ENCODE measurements around the gene BAIAP2L1. TPM values are rescaled to one million over a fixed set of nuclear protein-coding genes. Genes with fewer than 3 reads are reported as not detected.
"Not testable (repeated sequence)": the region's sequence is repeated elsewhere in the genome, so short reads cannot be mapped to it uniquely, and the experiment has no call there.

Gene BAIAP2L1
- total RNA-seq, 1 experiment from 2014 or later: 60.9 TPM

- no peaks in the 10 kb centered on the region for H3K9me3 ChIP-seq
- peaks cover 13% of the 10 kb centered on the region for H3K9me3 Mint-ChIP-seq (ENCODE audit: unreplicated experiment)
- TF ChIP-seq CTCF (IDR thresholded peaks at IDR 0.05; ENCODE audit: insufficient read depth in 1 of 2, low read depth in 1 of 2, low read length in 1 of 2, severe bottlenecking in 1 of 2, unreplicated experiment in 1 of 2): no peak
- peaks cover 6% of the 10 kb centered on the region for H3K36me3 Mint-ChIP-seq (ENCODE audit: insufficient read depth, unreplicated experiment)
- intact Hi-C loops (cut with micrococcal nuclease; ENCODE audit: unreplicated experiment): no loop called here
- ChIA-PET CTCF (interaction anchor here (0.6 kb wide), 1 partner anchor 260 kb away, joined by 6 read pairs; no protein-coding TSS in a partner anchor), POLR2A (no interaction called here)
- H3K4me1 Mint-ChIP-seq (ENCODE audit: low read depth, unreplicated experiment): peaks cover 12% of the 10 kb centered on the region
- H3K4me3 ChIP-seq (ENCODE audit: low read depth, low read length): no peak overlapping the region
- no peaks in the 10 kb centered on the region for H3K27me3 Mint-ChIP-seq (ENCODE audit: insufficient read depth, unreplicated experiment)
- peak; percentile 23 to 47 for DNase-seq
- no peaks in the 10 kb centered on the region for H3K36me3 ChIP-seq (ENCODE audit: control insufficient read depth, insufficient read depth, low read length)
- no TSS peak for BruUV-seq (replicated peaks)
- no peak overlapping the region for H3K4me3 Mint-ChIP-seq (ENCODE audit: unreplicated experiment)
- H3K27me3 ChIP-seq (replicated peaks; ENCODE audit: control insufficient read depth, insufficient read depth, low read length): no peaks in the 10 kb centered on the region
- peaks cover 21% of the 10 kb centered on the region for H3K4me1 ChIP-seq
- H3K27ac Mint-ChIP-seq (ENCODE audit: unreplicated experiment): no peak overlapping the region
These were observed 22.2 kb upstream of the BAIAP2L1 start for GRCh38 chr7:98423043-98423442.

DNA sequence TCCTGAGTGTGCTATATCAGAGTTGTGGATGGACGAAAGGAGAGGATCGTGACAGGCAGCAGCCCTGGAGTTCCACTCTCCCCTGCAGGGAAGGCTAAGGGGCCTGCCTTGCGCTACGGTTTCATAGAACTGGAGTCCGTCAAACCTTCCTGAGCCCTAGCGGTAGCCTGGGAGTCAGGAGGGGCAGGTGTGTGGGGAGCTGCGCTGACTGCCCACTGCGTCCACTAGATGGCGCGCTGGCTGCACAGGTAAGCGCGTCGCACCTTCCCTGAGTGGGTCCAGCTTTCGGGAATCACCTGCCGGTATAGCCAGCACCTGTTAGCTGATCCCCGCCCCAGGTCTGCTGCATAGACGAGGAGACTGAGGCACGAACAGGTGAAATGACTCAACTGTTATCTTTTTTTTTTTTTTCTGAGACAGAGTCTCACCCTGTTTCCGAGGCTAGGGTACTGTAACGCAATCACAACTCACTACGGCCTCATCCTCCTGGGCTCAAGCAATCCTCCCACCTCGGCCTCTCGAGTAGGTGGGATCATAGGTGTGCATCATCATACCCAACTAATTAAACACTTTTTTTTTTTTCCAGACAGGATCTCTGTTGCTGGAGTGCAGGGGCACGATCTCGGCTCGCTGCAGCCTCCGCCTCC is 20.2 kb upstream of the BAIAP2L1 start:
- no peaks in the 10 kb centered on the region for H3K27me3 ChIP-seq (replicated peaks; ENCODE audit: control insufficient read depth, insufficient read depth, low read length)
- TF ChIP-seq CTCF (IDR thresholded peaks at IDR 0.05; ENCODE audit: insufficient read depth in 1 of 2, low read depth in 1 of 2, low read length in 1 of 2, severe bottlenecking in 1 of 2, unreplicated experiment in 1 of 2): peak; percentile 89 to 92
- H3K9me3 ChIP-seq: no peaks in the 10 kb centered on the region
- peaks cover 23% of the 10 kb centered on the region for H3K4me1 Mint-ChIP-seq (ENCODE audit: low read depth, unreplicated experiment)
- no peaks in the 10 kb centered on the region for H3K27me3 Mint-ChIP-seq (ENCODE audit: insufficient read depth, unreplicated experiment)
- peaks cover 38% of the 10 kb centered on the region for H3K4me1 ChIP-seq
- H3K27ac Mint-ChIP-seq (ENCODE audit: unreplicated experiment): no peak overlapping the region
- BruUV-seq (replicated peaks): no TSS peak
- intact Hi-C loops (cut with micrococcal nuclease; ENCODE audit: unreplicated experiment): no loop called here
- H3K36me3 Mint-ChIP-seq (ENCODE audit: insufficient read depth, unreplicated experiment): peaks cover 18% of the 10 kb centered on the region
- H3K9me3 Mint-ChIP-seq (ENCODE audit: unreplicated experiment): peaks cover 13% of the 10 kb centered on the region
- ChIA-PET CTCF (interaction anchor here (0.7 to 1.1 kb wide), 6 partner anchors 192 to 523 kb away, joined by 3 to 10 read pairs (median 3); no protein-coding TSS in a partner anchor), POLR2A (no interaction called here)
- no peak overlapping the region for H3K4me3 Mint-ChIP-seq (ENCODE audit: unreplicated experiment)
- DNase-seq: peak; percentile 85 to 86
- H3K4me3 ChIP-seq (ENCODE audit: low read depth, low read length): no peak overlapping the region
- no peaks in the 10 kb centered on the region for H3K36me3 ChIP-seq (ENCODE audit: control insufficient read depth, insufficient read depth, low read length)

DNA sequence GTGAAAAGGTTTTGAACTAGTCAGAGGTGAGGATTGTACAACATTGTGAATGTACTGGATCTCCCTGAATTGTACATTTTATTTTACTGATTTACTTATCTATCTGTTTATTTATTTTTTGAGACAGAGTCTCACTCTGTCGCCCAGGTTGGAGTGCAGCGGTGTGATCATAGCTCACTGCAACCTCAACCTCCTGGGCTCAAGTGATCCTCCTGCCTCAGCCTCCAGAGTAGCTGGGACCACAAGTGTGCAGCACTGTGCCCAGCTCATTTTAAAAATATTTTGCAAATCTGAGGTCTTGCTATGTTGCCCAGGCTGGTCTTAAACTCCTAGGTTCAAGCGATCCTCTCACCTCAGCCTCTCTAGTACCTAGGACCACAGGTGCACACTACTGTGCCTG is 19.1 kb upstream of the BAIAP2L1 start:
- H3K36me3 ChIP-seq (ENCODE audit: control insufficient read depth, insufficient read depth, low read length); H3K27ac Mint-ChIP-seq (ENCODE audit: unreplicated experiment); intact Hi-C loops (cut with micrococcal nuclease; ENCODE audit: unreplicated experiment); CTCF ChIA-PET; H3K4me3 Mint-ChIP-seq (ENCODE audit: unreplicated experiment); H3K27me3 Mint-ChIP-seq (ENCODE audit: insufficient read depth, unreplicated experiment); POLR2A ChIA-PET; H3K27me3 ChIP-seq (replicated peaks; ENCODE audit: control insufficient read depth, insufficient read depth, low read length); H3K9me3 ChIP-seq; BruUV-seq (replicated peaks); H3K4me3 ChIP-seq (ENCODE audit: low read depth, low read length); DNase-seq: not testable (repeated sequence)
- H3K9me3 Mint-ChIP-seq (ENCODE audit: unreplicated experiment): peaks cover 13% of the 10 kb centered on the region
- peaks cover 38% of the 10 kb centered on the region for H3K4me1 ChIP-seq
- H3K36me3 Mint-ChIP-seq (ENCODE audit: insufficient read depth, unreplicated experiment): peaks cover 18% of the 10 kb centered on the region
- H3K4me1 Mint-ChIP-seq (ENCODE audit: low read depth, unreplicated experiment): peaks cover 23% of the 10 kb centered on the region

DNA sequence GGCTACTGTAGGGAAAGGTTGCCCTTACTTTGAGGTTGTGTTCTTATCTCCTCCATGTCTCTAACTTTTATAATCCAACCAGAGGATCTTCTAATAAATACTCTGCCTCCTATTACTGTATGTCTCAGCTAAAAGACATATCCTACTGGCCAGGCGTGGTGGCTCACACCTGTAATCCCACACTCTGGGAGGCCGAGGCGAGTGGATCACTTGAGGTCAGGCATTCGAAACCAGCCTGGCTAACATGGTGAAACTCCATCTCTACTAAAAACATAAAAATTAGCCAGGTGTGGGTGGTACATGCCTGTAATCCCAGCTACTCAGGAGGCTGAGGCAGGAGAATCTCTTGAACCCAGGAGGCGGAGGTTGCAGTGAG is 18.4 kb upstream of the BAIAP2L1 start:
- POLR2A ChIA-PET; intact Hi-C loops (cut with micrococcal nuclease; ENCODE audit: unreplicated experiment); H3K36me3 ChIP-seq (ENCODE audit: control insufficient read depth, insufficient read depth, low read length); DNase-seq; H3K4me3 ChIP-seq (ENCODE audit: low read depth, low read length); BruUV-seq (replicated peaks); H3K9me3 ChIP-seq; H3K27me3 ChIP-seq (replicated peaks; ENCODE audit: control insufficient read depth, insufficient read depth, low read length); H3K27me3 Mint-ChIP-seq (ENCODE audit: insufficient read depth, unreplicated experiment): not testable (repeated sequence)
- Mint-ChIP-seq H3K4me1 (ENCODE audit: low read depth, unreplicated experiment) (peaks cover 23% of the 10 kb centered on the region), H3K4me3 (ENCODE audit: unreplicated experiment) (peak overlapping the region; percentile 63), H3K9me3 (ENCODE audit: unreplicated experiment) (peaks cover 13% of the 10 kb centered on the region), H3K27ac (ENCODE audit: unreplicated experiment) (peak overlapping the region; percentile 98), H3K36me3 (ENCODE audit: insufficient read depth, unreplicated experiment) (peaks cover 18% of the 10 kb centered on the region)
- CTCF ChIA-PET: interaction anchor here (0.7 to 1.2 kb wide), 2 partner anchors 17 to 1939 kb away, joined by 4 read pairs; no protein-coding TSS in a partner anchor
- H3K4me1 ChIP-seq: peaks cover 38% of the 10 kb centered on the region
